ENCODE results near the gene VPS37D.
"Not testable (repeated sequence)": the region's sequence is repeated elsewhere in the genome, so short reads cannot be mapped to it uniquely, and the experiment has no call there.

VPS37D gene

GRCh38 chr7:73706126-73707044 lies 38.8 kb downstream of the VPS37D start:
- no peak for DNase-seq (ENCODE audit: low spot score)

DNA sequence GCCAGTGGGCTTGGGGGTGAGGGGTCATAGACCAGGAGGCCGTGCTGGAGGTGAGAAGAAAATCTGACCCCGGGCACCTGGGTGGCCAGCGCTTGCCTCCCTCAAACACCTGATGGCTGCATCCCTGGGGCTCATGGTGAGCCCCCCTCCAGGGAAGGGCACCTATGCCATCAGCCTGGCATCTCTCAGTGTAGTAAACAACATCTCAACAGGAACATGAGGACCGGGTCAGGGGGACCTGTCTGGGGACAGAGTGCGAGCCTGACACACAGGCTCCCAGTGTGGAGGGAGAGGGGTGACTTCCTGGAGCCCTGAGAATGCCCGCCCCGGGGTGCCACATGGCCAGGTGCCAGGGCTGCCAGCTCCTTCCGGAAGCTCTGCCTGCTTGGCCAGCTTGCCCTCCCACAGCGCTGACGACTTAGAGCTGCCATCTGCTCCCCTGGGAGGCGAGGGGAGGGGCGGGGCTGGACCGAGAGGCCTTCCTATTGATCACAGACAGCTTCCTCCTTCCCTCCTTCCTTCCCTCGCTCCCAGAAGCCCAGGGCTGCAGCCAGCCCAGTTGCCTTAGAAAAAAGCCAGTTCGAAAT lies 39.5 kb downstream of the VPS37D start:
- peak; percentile 10 for DNase-seq (ENCODE audit: low spot score)

DNA sequence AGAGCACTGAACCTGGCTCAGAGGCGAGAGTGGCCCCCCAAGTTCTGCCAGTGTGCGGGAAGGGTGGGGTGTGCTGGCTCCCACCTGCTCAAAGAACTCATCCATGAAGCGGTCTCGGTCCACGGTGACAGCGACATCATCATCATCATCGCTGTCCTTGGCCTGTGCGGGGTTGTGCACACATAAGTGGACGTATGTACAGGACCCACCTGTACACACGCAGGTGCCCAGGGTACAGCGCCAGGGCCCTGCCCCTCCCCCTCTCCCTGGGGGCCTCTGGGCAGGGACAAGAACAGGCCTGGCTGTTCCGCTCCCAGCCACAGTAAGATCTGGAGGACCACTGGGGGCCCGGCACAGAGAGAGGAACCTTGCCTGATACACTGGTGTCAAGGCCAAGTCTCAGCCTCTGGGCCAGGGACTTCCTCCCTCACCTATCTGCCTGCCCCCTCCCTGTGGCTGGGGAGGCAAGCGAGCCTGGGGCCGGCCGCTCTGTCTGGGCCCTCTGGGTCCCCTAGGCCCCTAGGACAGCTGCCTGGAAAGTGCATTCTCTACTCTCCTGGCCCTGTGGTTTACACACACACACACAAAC lies 41.4 kb downstream of the VPS37D start:
- no peak for DNase-seq (ENCODE audit: low spot score)

DNA sequence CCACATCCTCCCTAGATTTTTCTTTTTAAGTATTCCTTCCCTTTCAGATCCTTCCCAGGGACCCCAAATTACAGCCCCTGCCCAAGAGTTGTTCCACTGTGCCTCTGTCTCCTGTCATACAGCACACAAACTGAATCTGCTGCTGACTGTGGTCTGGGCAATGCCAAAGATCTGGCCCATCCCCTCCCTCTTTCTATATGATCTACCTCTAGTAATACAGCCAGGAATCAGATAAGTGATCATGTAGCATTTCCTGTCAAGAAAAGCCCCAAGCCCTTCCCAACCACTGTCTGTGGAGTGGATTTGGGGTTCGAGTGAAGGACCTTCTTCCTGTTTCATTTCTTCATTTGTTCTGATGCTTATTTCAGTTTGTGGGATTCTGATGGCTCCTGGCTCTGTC lies 45.1 kb downstream of the VPS37D start:
- DNase-seq (ENCODE audit: low spot score), result no peak

GRCh38 chr7:73713319-73713718 lies 45.7 kb downstream of the VPS37D start:
- not testable (repeated sequence) for DNase-seq (ENCODE audit: low spot score)

DNA sequence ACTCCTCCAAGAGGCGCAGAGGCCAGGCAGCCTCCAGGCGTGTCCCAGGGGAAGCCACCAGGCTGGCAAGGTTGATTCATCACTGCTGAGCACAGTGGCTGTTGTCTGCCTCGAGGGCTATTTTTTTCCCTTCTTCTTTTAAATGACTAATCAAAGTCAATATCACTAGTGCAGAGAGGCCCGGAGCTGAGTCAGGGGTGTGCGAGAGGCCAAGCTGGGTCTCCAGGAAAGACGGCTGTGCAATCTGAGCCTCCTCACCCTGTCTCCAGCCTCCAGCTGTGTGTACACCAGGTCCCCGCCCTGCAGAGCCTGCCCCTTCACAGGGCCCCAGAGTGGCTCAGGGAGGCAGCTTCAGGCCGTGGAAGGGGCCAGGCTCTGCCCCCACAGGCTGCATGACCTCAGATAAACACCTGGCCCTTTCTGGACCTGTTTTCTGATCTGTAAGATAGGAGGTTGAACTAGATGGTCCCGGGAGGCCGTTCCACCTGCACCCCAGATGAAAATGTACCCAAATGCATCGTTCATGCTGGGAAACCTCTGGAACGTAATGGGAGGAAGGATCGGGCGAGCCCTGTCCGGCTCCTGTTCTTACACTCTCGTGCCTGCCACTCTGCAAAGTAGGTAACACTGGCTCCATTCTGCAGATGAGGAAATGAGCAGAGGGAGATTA lies 48.2 kb downstream of the VPS37D start:
- no peak for DNase-seq (ENCODE audit: low spot score)

DNA sequence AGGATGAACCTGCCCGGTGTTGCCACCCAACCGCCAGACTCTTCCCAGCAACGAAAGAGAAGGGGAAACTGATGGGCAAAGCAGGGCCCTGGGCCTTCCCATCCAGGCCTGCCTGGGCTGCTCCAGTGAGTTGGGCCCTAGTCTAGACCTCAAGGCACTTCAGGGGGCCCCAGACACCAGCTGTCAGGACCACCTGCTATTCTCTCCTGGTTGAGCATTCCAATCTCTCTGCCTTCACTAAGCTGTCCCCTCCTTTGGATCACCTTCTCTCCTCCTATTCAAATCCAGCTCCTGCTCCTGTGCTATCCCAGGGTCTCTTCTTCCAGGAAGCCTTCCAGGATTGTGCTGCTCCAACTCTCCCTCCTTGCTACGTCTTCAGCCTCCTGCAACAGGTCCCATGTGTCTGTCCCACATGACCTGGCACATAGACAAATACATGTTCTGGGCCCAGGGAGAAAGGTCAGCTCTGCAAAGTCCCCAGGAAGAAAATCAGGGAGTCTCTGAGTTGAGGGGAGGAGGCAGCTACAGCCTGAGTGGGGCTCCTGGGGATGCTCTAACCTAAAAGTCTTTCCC lies 48.8 kb downstream of the VPS37D start:
- DNase-seq (ENCODE audit: low spot score), result no peak

- DNase-seq (ENCODE audit: low spot score), result no peak
These were observed 49.6 kb downstream of the VPS37D start for GRCh38 chr7:73717025-73717807.

DNA sequence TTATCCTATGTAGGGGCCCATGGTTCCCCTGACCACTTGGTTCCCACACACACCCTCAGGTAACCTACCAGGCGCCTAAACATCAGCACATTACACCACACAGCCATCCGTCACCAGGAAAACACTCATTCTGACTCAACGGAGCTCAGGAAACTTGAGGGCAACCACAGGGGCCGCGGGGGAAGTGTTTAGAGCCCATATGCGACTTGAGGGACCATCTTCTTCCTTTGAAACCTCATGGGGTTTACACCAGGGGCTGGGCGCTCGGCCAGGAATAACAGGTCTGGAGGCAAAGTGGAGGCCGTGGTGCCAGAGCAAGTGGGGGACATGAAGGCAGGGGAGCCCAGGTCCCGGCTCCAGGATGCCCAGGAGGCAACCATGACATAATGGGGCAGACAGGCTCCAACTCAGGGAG lies 50.4 kb downstream of the VPS37D start:
- no peak for DNase-seq (ENCODE audit: low spot score)

DNA sequence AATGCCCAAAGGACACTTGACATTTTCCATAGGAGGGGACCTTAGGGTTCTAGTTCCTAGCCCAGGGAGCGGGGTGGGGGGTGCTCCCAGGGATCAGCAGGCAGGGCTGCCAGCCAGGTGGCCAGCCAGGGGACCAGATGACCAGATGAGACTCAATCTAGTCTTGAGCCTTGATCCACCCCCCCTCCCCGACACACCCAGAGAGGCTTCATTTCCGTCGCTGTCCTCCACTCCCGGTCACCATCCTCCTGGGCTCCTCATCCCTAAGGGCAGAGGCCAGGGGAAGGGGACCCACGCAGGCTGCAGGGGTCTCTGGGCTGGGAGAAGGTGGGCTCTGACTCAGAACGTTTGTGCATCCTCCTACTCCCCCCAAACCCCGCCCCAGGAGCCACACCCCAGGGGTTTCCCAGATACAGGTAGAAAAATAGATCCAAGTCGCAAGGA lies 50.8 kb downstream of the VPS37D start:
- DNase-seq (ENCODE audit: low spot score), result no peak

DNA sequence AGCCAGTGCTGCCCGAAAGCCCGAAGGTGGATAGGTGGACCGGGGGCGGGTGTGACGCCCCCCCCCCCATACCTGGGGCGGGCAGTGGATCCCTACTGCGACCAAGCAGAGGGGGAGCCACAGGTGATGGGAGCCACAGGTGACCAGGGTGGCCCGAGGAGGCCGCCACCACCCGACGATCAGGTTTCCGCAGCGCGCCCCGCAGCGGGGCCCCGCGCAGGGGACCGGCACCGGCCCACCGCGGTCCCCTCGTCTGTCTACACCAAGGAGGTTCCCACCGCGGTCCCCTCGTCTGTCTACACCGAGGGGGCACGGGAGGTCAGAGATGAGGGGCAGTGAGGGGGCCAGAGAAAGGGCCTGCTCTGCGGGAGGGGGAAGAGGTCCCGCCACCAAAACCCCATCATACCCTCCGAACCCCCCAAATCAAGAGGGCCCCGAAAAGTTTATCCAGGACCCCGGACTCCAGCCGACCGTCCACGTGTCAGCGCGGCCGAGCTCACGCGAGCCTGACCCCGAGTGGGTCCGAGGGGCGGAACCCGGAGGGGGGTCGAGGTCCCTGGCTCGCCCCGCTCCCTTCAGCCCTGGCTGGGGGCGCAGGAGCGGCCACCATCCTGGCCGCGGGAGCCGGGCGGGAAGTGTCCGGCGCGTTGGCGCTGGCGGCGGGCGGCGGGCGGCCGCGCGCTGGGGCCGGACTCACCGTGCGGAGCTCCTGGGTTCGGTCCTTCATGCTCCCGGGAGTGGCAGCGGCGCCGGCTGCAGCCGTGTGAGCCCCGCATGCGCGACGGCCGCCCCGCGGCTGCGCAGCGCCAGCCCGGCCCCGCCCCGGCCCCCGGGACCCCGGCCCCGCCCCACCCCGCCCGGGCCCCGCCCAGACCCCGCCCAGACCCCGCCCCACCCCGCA lies 51.5 kb downstream of the VPS37D start, which contains the start of gene STX1A:
Gene STX1A (minus strand): TSS at position 765 of the 901 bp plus-strand sequence. CDS start 38 bp downstream, at position 727.
- peak; percentile 26 for DNase-seq (ENCODE audit: low spot score)

- DNase-seq (ENCODE audit: low spot score), result no peak
These were observed 52.2 kb downstream of the VPS37D start for GRCh38 chr7:73719806-73720169.

- DNase-seq (ENCODE audit: low spot score), result not testable (repeated sequence)
These were observed 52.8 kb downstream of the VPS37D start for GRCh38 chr7:73720443-73720842.

DNA sequence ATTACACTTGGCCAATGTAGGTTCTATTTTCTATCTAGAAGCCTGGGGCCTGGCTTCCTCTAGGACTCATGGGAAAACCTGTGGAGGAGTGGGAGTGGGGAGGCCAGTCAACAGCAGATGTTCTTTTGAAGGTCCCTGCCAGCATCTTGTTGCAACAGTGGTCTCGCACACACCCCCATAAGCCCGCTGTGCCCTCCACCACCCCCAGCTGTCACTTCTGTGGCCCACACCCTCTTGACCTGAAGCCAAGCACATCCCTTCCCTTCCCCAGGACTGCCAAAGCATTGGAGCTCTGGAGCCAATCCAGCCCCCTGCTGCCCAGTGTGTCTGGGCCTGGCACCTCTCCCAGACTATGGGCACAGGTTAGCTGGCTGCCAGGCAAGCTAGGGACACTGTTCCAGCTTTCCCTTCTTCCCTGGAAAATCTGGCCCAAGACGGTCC lies 53.8 kb downstream of the VPS37D start:
- peak; percentile 48 for DNase-seq (ENCODE audit: low spot score)
